Transverse colon (tissue), 4 donors: ENCODE data around the gene DTX1. TPM values are rescaled to one million over a fixed set of nuclear protein-coding genes. Genes with fewer than 3 reads are reported as not detected.

Experiments
- DNase-seq: peaks from one replicate; pipeline ENCODE4 v3.0.0-alpha.2; 2019
- H3K27ac ChIP-seq, 4 donors: fragments of 200-600 bp; sonication (generic); 2 replicates each; pipeline ENCODE4 v1.5.1; 2016 to 2018; ENCODE audit warnings: inconsistent platforms in 4 of 4
- H3K27me3 ChIP-seq: fragments of 200-600 bp; sonication (generic); 2 replicates; pipeline ENCODE4 v1.5.1; 2017; ENCODE audit warnings: inconsistent platforms
- H3K36me3 ChIP-seq, 4 donors: fragments of 200-600 bp; sonication (generic); 2 replicates each; pipeline ENCODE4 v1.5.1; 2017 to 2019; ENCODE audit warnings: inconsistent platforms in 4 of 4
- H3K4me1 ChIP-seq, 4 donors: fragments of 200-600 bp; sonication (generic); 2 replicates each; pipeline ENCODE4 v1.5.1; 2017 to 2020; ENCODE audit warnings: inconsistent platforms in 4 of 4
- H3K4me3 ChIP-seq, 4 donors: fragments of 200-600 bp; sonication (generic); 1 replicate in 1 of 4; 2 replicates in 3 of 4; pipeline versions ENCODE4 v1.5.1 to v1.6.1; 2017 to 2019; ENCODE audit warnings: inconsistent platforms in 4 of 4
- H3K9me3 ChIP-seq, 2 donors: fragments of 200-600 bp; sonication (generic); 2 replicates each; pipeline ENCODE4 v1.5.1; 2017 to 2019; ENCODE audit warnings: inconsistent platforms in 2 of 2
- EP300 ChIP-seq: sonication (generic); formaldehyde crosslinking; IDR thresholded peaks from one replicate; pipeline ENCODE4 v1.6.1; 2017; ENCODE audit warnings: antibody characterized with exemption, low read depth
- POLR2A ChIP-seq: fragments of 450-650 bp; IDR thresholded peaks from one replicate; pipeline ENCODE4 v1.6.1; 2016; ENCODE audit warnings: antibody characterized with exemption, mild to moderate bottlenecking, moderate library complexity
- POLR2AphosphoS5 ChIP-seq, 3 donors: sonication (generic); formaldehyde crosslinking; IDR thresholded peaks; one replicate each; pipeline ENCODE4 v1.6.1; 2016; ENCODE audit warnings: antibody characterized with exemption in 3 of 3
- WGBS, 2 donors: methylation state at CpG; one replicate each; pipeline ENCODE4 v1.1.5; 2018; ENCODE audit warnings: low coverage in 1 of 2; 5-methylcytosine and 5-hydroxymethylcytosine counted together
- in situ Hi-C, 4 donors: fragments of 200-750 bp; cut with MboI; loops; one replicate each; pipeline versions ENCODE4 v1.15.0 to v1.15.1; 2017; ENCODE audit warnings: low sequenced_read_pairs in 3 of 4, low pct_ligation_motif_present in 1 of 4, low pct_unique_long_range_greater_than_20kb in 1 of 4
- intact Hi-C: fragments of 100-400 bp; cut with DNase I; formaldehyde crosslinking; loops from one replicate; pipeline ENCODE4 v1.15.1; 2023; ENCODE audit warnings: low total_unique reads
- total RNA-seq, 4 donors: library from RNA; depleted of rRNA; stranded (reverse); fragments of >200 nt; gene quantifications; one replicate each; pipeline ENCODE4 v1.1.0, GENCODE V29; 2016
- TF ChIP-seq, protein P1 (sequence below), 5 experiments: fragments of 200-600 bp in 3 of 5; fragments of 450-650 bp in 2 of 5; sonication (generic) in 3 of 5; IDR thresholded peaks; 1 replicate in 2 of 5; 2 replicates in 3 of 5; pipeline ENCODE4 v1.5.1; 2016 to 2017; ENCODE audit warnings: antibody characterized with exemption in 5 of 5, inconsistent platforms in 3 of 5, mild to moderate bottlenecking in 2 of 5, moderate library complexity in 1 of 5

The DTX1 gene
- total RNA-seq, 4 donors from 2014 or later, result 1.00 to 4.3 (median 3.0) TPM

DNA sequence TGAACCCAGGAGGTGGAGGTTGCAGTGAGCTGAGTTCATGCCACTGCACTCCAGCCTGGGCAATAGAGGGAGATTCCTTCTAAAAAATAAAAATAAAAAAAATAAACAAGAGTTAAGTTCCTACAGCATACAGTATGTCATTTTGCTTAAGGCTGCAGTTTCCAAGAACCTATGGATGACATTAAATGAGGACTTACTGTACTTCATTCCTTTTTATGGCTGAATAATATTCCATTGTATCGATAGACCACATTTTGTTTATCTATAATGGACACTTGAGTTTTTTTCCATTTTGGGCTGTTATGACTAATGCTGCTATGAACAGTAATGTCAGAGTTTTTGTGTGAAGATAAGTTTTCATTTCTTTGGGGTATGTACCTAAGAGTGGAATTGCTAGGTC lies 61.6 kb downstream of the DTX1 start:
- in situ Hi-C loops (no loop called here), intact Hi-C loops (no loop called here)
- no peak overlapping the region for H3K27ac ChIP-seq
- WGBS, 2 donors, result 89% methylated on average over 1 of the region's 1 CpG; no CpG with 5 or more reads in 1 of the 2 donors
- H3K4me1 ChIP-seq, result no peaks in the 10 kb centered on the region
- no peak for DNase-seq
- H3K4me3 ChIP-seq, result no peak overlapping the region
- peaks cover 5% of the 10 kb centered on the region for H3K27me3 ChIP-seq
- TF ChIP-seq, protein P1, sequence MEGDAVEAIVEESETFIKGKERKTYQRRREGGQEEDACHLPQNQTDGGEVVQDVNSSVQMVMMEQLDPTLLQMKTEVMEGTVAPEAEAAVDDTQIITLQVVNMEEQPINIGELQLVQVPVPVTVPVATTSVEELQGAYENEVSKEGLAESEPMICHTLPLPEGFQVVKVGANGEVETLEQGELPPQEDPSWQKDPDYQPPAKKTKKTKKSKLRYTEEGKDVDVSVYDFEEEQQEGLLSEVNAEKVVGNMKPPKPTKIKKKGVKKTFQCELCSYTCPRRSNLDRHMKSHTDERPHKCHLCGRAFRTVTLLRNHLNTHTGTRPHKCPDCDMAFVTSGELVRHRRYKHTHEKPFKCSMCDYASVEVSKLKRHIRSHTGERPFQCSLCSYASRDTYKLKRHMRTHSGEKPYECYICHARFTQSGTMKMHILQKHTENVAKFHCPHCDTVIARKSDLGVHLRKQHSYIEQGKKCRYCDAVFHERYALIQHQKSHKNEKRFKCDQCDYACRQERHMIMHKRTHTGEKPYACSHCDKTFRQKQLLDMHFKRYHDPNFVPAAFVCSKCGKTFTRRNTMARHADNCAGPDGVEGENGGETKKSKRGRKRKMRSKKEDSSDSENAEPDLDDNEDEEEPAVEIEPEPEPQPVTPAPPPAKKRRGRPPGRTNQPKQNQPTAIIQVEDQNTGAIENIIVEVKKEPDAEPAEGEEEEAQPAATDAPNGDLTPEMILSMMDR (IDR thresholded peaks at IDR 0.05), result no peak
- TF ChIP-seq EP300 (no peak), POLR2A (no peak)
- H3K36me3 ChIP-seq, result no peaks in the 10 kb centered on the region
- H3K9me3 ChIP-seq, result peaks cover 0 to 3% of the 10 kb centered on the region in 2 donors

DNA sequence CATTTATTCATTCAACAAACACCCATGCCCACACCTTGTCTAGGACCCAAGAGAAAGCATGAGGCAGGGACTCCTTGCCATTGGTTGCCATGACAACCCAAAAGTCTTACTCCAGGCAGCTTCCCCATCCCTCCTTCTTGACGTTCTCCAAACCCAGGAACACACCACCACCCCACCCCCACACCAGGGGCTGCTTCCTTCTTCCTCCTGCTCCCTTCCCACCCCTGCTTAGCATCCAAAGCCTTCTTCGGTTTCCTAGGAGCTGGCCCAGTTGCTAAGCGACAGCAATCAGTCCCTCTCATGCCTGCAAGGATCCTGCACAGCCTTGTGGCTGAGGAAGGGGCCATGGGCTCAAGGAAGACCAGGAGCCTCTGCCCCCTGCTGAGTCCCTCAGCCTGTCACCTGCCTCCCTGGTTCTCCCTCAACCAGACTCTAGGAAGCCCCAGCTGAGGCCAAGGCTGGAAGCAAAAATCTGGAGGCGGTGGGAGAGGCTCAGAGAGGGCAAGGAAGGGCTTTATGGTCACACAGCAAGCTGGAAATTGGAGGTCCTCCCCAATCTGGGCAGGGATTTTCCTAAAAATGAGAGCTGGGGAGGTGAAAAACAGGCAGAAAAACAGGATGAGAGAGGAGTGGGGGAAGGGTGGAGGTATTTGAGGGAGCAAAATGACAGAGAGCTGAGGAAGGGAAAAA lies 63.6 kb downstream of the DTX1 start:
- WGBS, 2 donors, result 53% methylated on average over 4 of the region's 4 CpGs; no CpG with 5 or more reads in 1 of the 2 donors
- H3K9me3 ChIP-seq, result peaks cover 0 to 5% of the 10 kb centered on the region in 2 donors
- H3K27ac ChIP-seq, result no peak overlapping the region
- H3K27me3 ChIP-seq, result no peaks in the 10 kb centered on the region
- no peaks in the 10 kb centered on the region for H3K36me3 ChIP-seq
- no peak for TF ChIP-seq EP300
- TF ChIP-seq POLR2A, result no peak
- TF ChIP-seq, protein P1 (IDR thresholded peaks at IDR 0.05), result no peak
- no peak for TF ChIP-seq POLR2AphosphoS5 (IDR thresholded peaks at IDR 0.05)
- intact Hi-C loops (no loop called here), in situ Hi-C loops (no loop called here)
- DNase-seq, result no peak
- no peak overlapping the region for H3K4me3 ChIP-seq
- H3K4me1 ChIP-seq, result no peaks in the 10 kb centered on the region

DNA sequence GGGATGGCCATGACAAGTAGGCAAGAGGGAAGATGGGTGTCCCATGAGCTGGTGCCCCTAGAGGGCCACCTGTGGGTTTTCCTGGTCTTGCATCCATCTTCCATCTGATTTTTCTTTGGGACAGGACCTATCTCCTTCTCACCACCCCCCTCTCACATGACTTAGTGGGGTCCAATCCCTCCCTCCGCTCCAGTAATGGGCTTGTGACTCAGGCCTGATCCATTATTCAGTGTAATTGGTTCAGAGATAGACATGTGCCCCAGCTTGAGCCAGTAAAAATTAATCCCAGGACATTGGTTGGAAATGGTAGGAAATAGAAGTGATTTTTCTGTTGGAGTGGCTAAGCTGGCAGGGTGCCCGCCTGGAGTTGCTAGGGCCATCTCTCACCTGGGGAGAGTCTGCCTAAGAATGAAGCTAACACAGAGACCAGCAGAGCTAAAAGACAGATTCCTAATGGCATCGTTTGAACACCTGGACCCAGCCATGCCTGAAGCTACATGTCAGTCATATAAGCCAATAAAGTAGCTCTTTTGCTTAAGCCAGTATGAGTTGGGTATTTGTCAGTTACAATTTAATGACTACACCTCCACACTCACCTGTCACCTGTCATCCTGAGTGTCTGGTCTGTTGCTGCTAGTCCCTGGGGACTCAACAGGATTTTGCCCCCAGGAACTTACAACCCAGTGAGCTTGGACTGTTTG lies 64.3 kb downstream of the DTX1 start:
- WGBS, 2 donors, result 70 to 71% methylated on average over 2 to 3 of the region's 3 CpGs
- in situ Hi-C loops, result no loop called here
- intact Hi-C loops, result no loop called here

GRCh38 chr12:113127791-113128199 lies 71.3 kb downstream of the DTX1 start:
- H3K27ac ChIP-seq, result no peak overlapping the region
- intact Hi-C loops (no loop called here), in situ Hi-C loops (no loop called here)
- peaks cover 0 to 5% of the 10 kb centered on the region in 2 donors for H3K9me3 ChIP-seq
- WGBS, 2 donors, result 29 to 47% methylated on average over 2 to 15 of the region's 15 CpGs
- H3K36me3 ChIP-seq, result no peaks in the 10 kb centered on the region
- H3K27me3 ChIP-seq, result no peaks in the 10 kb centered on the region
- DNase-seq, result no peak
- H3K4me3 ChIP-seq, result no peak overlapping the region
- TF ChIP-seq, protein P1 (IDR thresholded peaks at IDR 0.05), result no peak
- no peak for TF ChIP-seq EP300
- no peak for TF ChIP-seq POLR2AphosphoS5 (IDR thresholded peaks at IDR 0.05)
- no peak for TF ChIP-seq POLR2A
- no peaks in the 10 kb centered on the region for H3K4me1 ChIP-seq

More for the DNA sequence above, 64.3 kb downstream of the DTX1 start:
- Histone ChIP-seq H3K36me3 (no peaks in the 10 kb centered on the region), H3K4me1 (no peaks in the 10 kb centered on the region), H3K4me3 (no peak overlapping the region), H3K9me3 (peaks cover 0 to 5% of the 10 kb centered on the region in 2 donors), H3K27me3 (no peaks in the 10 kb centered on the region), H3K27ac (no peak overlapping the region)
- DNase-seq, result no peak
- TF ChIP-seq, protein P1 (IDR thresholded peaks at IDR 0.05), result no peak
- TF ChIP-seq POLR2AphosphoS5 (IDR thresholded peaks at IDR 0.05) (no peak), EP300 (no peak), POLR2A (no peak)
